Right kidney (tissue), 1 donor: Measurements from ENCODE around the gene CYP2C18.
"Not testable (repeated sequence)": the region's sequence is repeated elsewhere in the genome, so short reads cannot be mapped to it uniquely, and the experiment has no call there.

Experiments used
- DNase-seq: peaks from one replicate; pipeline ENCODE4 v3.0.0-alpha.2; 2016

CYP2C18 gene

DNA sequence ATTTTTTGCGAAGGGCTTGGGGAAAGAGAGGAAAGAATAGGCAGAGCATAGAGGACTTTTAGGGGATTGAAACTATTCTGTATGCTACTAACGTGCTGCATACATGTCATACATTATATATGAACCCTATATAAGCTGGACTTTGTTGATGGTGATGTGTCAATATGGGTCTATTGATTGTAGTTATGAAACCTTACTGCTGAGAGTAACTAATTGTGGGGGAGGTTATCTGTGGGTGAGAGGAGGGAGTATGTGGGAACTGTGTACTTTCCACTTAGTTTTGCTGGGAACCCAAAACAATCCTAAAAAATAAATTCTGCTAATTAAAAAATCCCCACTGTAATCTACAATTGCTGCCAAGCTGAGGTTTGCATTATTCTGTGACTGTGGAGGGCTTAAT lies 63.6 kb downstream of the CYP2C18 start:
- DNase-seq: no peak

DNA sequence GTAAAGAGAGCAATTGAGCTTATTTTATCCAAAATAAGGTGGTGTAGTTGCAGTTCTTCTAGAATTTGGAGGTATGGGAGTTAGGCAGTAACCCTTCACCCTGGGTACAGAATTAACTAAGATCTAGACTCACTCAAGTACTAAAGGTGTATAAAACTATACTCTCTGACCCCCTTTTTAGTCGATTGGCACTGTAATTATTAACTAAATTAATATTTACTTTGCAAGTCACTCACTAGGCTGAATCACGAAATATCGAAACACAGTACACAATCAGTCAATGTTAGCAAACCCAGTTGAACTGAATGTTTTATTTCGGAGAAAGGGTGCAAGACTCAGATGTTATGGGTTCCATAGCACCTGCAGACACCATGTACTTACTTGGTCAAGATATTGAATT lies 64.3 kb downstream of the CYP2C18 start:
- no peak for DNase-seq

DNA sequence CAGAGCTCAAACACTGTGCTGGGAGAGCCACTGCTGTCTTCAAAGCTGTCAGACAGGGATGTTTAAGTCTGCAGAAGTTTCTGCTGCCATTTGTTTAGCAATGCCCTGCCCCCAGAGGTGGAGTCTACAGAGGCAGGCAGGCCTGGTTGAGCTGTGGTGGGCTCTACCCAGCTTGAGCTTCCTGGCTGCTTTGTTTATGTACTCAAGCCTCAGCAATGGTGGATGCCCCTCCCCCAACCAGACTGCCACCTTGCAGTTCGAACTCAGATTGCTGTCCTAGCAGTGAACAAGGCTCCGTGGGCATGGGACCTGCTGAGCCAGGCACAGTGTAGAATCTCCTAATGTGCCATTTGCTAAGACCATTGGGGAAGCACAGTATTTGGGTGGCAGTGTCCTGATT lies 74.4 kb downstream of the CYP2C18 start:
- DNase-seq: no peak

DNA sequence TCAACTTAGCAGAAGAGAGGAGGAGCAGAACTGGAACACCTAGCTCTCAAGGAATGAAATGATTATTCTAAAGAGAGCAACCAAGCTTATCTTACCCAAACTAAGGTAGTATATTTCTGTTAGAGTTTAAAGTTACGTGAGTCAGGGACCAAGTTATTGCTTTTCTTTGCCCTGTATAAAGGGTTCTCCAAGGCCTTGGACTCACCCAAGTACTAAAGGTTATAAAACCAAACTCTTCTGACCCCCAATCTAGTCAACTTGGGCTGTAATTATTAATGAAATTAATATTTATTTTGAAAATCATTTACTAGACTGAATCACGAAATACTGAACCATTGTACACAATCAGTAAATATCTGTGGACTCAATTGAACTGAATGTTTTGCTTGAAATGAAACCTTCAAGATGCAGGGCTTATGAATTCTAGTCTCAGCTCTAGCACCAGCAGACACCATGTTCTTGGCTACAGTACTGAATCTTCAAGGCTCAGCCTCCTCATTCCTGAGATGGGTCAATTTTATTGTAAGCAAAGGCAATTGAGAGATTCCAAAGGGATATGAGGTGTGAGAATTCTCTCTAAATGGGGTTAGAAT lies 77.2 kb downstream of the CYP2C18 start:
- DNase-seq: no peak

DNA sequence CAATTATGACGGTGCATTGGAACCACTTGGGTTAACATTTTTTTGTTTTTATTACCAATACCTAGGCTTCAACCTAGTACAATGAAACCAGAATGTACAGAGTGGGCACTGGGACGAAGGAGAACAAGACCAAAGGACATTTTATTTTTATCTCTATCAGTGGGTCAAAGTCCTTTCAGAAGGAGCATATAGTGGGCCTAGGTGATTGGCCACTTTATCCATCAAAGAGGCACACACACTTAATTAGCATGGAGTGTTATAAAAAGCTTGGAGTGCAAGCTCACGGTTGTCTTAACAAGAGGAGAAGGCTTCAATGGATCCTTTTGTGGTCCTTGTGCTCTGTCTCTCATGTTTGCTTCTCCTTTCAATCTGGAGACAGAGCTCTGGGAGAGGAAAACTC lies 78.9 kb downstream of the CYP2C18 start, which contains the start of gene CYP2C19:
TSS of gene CYP2C19 (plus strand) at position 289 of the 400 bp plus-strand sequence. CDS start at position 314, 25 bp downstream.
- no peak for DNase-seq

DNA sequence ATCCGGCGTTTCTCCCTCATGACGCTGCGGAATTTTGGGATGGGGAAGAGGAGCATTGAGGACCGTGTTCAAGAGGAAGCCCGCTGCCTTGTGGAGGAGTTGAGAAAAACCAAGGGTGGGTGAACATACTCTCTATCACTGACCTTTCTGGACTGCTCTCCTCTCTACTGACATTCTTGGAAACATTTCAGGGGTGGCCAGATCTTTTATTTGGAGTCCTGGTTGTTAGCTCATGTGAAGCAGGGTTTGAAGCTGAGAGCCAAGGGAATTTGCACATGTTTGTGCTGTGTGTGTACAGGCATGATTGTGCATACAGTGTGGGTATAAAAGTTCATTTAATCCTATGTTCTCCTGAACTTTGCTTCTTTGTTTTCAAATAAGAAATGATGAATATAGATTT lies 91.9 kb downstream of the CYP2C18 start:
- DNase-seq: not testable (repeated sequence)

DNA sequence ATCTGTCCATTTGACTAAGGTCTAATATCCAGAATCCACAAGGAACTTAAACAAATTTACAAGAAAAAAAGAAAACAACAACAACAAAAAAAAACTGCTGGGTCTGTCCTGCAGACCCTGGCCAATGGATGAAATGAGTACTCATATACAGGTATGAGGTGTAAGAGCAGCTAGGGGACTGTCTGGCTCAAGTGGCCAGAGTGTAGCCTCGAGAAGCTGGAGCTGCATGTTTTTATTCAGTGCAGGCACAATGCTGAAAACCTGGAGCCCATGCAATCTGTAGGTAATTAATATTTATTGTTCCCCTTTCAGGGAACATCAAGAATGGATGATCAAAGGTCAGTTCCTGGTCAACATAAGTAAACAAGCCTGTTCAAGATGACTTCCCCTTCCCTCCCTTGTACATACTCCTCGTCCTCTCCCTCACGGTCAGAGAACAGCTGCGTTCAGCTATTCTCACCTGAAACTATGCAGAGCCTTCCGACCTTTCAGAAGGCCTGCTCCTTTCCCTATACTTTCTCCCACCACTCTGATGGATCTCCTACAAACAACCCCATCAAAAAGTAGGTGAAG lies 94.4 kb downstream of the CYP2C18 start:
- DNase-seq: no peak

DNA sequence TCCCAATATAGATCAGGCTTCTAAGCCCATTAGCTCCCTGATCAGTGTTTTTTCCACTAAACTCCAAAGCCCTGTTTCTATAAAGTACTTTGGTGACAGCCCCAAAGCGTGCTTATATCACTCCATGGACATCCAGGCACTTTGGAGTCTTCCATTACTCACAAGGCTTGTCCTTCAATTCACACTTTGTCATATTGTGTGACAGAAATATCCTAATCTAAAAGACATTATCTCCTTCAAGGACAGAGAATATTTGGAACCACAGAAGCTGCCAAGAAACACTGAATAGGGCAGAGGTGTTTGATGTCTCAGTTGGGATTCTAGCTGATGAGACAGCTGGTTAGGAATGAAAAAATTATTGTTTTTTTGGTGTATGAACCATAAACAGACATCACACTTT lies 97.3 kb downstream of the CYP2C18 start:
- no peak for DNase-seq

DNA sequence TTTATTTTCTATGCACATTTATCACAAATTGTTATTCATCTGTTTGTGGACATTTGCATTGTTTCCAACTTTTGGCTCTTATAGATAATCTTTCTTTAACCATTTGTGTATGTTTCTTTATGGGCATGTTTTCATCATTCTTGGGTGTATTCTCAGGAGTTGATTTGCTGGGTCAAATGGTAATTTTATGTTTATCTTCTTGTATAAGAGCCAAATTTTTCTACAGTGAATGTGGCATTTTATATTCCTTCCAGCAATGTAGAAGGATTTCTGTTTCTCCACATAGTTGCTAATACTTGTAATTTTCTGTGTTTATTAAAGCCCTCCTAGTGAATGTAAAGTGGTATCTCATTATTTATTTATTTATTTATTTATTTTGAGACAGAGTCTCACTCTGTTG lies 100.7 kb downstream of the CYP2C18 start:
- DNase-seq: no peak

DNA sequence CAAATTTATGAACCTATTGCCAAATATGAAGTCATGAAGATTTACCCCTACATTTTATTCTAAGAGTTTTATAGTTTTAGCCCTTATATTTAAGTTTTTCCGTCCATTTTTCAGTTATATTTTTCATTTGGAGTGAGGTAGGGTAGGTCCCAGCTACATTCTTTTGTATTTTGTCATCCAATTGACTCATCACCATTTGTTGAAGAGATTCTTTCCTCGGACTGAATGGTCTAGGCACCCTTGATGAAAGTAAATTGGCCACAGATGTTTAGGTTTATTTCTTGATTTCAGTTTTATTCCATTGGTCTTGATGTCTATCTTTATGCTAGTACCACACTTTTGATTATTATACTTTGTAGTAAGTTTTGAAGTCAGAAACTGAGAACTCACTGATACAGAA lies 101.7 kb downstream of the CYP2C18 start:
- no peak for DNase-seq
